T-helper 22 cell (primary cell): ENCODE measurements around the gene GNG4.

Experiments
- DNase-seq: peaks from one replicate; pipeline ENCODE4 v3.0.0-alpha.2; 2020; ENCODE audit warnings: low read depth

Gene GNG4

DNA sequence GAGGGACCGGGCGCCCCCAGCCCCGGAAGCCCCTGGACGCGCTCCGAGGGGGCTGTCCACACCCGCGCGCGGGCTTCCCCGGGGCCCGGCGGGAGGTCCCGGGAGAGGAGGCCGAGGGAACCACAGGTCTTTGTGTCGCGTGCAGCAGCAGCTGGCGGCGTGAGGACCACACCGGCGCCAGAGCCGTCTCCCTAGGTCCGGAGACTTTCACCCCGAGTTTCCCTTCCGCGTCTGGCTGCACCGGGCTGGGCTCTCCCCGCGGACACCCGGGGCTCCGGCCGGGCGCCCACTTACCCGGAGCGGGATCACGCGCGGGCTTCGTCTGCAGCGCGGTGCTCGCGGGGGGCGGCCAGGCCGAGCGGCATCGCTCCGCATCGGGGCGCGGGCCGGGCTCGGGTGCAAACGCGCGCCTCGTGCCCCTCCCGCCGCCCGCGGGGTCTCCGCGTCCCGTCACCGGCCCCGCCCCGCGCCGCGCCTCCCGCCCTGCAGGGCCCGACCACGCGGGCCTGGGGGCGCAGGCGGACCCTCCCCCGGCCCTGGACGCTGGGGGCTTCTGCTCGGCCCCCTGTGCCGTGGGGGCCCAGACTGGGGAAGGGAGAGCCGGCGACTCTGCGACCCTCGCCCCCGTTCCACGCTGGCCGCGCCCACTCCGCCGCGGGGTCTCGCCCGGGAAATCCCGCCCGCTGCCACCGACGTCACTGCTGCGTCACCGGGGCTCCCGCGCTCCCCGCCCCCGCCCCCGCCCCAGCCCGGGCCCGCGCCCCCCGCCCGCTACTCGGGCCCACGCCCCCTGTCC is at the start of gene GNG4:
TSS of gene GNG4 (minus strand) at position 417 of the 796 bp plus-strand sequence. CDS start 65,946 bp downstream, outside the sequence.
- no peak for DNase-seq

GRCh38 chr1:235697508-235697907 is 47.9 kb upstream of the GNG4 start:
- DNase-seq, result no peak

DNA sequence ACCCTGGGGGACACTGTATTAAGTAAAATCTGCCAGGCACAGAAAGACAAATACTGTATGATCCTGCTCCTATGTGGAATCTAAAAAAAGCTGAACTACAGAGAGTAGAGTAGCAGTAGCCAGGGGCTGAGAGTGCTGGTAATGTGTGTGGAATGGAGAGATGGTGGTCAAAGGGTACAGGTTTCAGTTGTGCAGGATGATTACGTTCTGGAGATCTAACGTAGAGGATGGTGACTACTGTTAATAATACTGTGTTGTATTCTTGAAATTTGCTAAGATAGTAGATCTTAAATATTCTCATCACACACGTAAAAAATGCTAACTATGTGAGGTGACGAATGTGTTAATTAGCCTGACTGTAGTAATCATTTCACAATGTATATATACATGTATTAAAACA is 39.8 kb upstream of the GNG4 start:
- no peak for DNase-seq

DNA sequence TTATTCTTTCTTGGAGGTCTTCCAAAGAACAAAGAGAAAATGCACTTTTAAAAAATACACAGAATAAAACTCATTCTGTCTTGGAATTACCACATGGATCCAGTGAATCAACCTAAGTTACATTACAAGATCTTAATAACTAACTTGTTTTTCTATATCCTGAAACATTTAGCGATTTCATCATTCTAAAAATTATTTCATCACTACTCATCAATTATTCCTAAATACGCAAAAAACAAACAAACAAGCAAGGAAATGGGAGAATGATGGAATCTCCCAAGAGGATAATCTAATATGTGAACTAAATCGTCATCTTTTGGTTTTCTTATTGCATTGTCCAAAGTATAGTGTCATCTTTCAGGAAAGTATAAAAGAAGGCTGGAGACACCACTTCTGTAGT is 38.5 kb upstream of the GNG4 start:
- no peak for DNase-seq

GRCh38 chr1:235683653-235684052 is 34.1 kb upstream of the GNG4 start:
- DNase-seq, result no peak

DNA sequence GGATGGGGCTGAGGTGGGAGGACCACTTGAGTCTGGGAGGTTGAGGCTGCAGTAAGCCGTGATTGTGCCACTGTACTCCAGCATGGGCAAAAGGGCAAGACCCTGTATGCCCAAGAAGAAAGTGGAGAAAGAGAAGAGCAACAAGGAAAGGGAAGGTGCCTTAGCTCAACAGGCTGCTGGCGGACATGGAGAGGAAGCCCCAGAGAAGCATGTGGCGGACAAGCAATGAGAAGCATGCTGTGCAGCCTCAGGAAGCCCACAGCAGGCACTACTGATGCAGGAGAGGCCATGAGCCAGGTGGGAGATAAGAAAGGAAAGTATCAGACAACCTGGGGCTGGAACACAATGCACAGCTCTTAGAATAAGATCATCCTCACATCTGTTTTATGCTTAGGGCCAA is 32.6 kb upstream of the GNG4 start:
- DNase-seq, result no peak

- DNase-seq, result no peak
These were observed 30.1 kb upstream of the GNG4 start for GRCh38 chr1:235679644-235680043.

GRCh38 chr1:235679005-235679404 is 29.4 kb upstream of the GNG4 start:
- DNase-seq, result no peak

GRCh38 chr1:235675152-235675890 is 25.7 kb upstream of the GNG4 start:
- DNase-seq, result no peak

GRCh38 chr1:235673981-235674380 is 24.4 kb upstream of the GNG4 start:
- no peak for DNase-seq

- no peak for DNase-seq
These were observed 22.4 kb upstream of the GNG4 start for GRCh38 chr1:235671992-235672391.

DNA sequence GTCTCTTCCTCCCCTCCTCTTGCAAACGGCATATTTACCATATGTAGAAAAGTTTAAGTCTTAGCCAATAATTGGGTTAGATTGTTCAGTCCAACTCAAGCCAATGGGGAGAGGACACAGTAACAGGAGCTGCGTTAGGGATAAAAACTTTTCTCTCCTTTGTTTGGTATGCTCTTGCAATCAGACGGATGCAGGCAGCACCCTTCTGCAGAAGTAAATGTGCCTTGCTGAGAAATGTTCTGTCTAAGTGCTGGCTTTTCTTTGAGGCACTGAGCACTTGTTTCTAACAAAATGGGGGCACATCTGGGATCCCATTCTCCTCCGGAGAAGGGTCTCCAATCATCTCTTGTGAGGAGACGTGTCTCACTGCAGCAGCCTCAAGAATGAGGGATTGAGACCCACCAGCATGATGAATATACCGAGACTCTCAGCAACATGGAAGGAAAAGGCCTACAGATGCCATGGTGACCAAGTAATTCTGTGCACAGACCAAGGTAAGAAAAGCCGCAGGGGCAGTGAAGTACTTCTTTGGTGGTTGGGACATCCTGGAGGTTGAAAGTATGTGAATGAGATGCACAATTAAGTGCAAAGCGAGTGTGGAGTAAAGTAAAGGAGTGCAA is 20.7 kb upstream of the GNG4 start:
- no peak for DNase-seq

DNA sequence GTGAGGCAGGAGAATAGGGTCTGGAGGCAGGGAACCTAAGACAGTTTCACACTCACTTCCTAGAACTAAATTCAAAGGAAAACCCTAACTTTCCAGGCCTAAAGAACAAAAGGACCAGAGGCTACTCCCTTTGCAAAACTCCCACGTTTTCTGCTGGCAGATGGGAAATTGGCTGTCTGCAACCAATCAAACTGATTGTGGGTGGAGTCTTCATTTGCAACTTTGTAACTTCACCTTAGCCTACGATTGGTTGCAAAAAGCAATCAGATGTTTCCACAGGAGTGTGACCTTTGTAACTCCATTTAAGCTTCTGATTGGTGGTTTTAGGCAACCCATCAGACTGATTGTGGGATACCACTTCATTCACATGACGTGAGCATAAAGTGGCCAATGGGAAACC is 19.7 kb upstream of the GNG4 start:
- DNase-seq, result no peak

DNA sequence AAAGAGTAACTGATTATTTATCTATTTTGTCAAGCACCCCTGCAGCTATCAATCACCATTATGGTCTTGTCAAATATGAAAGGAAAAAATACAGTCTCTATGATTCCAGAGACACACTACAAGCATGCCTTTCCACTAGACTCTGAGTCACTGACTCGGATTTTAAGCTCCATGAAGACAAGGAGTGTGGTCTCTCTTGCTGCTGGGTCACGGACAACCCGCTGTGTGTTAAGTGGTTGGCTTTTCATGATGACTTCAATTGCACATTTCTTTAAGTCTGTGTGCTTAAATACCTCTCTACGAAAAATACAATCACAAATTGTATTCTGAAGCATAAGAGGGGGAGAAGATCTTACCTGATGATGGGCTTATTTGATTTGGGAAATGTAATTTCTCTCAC is 14.0 kb upstream of the GNG4 start:
- no peak for DNase-seq

DNA sequence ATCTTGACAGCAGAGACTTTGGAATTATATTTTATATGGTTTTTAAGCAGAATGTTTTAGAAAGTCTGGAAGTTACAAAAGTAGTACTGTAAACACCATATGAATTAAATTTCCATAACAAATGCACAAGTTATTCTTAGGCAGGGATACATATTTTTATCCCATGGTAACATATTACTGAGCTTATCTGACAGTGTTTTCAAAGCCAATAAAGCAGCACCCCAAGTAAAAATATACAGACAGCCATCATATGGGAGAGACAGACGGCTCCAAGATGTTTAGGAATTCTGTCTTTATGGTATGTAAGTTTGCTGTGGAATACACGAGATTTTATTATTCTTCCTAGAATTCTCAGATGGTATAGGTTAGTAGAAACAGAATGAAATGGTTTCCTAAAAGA is 12.0 kb upstream of the GNG4 start:
- DNase-seq, result no peak

DNA sequence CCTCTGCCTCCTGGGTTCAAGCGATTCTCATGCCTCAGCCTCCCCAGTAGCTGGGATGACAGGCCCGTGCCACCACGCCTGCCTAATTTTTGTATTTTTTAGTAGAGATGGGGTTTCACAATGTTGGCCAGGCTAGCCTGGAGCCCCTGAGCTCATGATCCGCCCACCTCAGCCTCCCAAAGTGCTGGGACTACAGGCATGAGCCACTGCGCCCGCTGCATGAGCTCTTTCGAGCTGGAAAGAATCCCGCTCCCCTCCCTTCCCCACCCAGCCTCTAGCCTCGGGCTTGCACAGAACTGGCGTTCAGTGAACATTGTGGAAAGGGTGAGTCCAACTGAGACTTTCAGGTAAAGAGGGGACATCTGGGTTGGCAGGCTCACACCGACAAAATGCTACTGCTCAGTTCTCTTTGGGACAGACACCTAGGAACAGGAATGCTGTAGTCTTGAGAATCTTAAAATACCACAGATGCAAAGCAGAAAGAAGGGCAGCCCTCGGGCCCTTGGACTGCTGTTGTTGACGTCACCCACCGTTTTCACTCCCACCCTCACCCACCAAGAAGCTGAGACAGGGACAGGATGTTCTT is 9.7 kb upstream of the GNG4 start:
- no peak for DNase-seq

GRCh38 chr1:235657747-235658526 is 8.4 kb upstream of the GNG4 start:
- no peak for DNase-seq

DNA sequence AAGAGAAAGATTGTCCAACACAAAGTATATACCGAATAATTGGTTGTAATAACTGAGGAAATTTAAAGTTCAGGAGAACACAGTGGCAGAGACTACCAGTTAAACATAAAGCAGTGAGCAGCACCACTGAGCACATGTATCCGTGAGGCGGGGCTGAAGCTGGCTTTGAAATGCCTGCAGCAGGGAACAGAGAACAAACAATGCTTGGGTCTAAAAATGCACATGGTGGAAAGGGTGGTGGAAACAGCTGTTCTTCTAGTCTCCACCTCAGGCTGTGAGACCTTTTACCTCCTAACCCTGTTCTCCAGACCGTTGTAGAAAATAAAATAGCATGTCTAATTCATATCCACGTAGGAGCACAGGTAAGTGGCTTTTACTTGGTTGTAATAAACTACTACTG is 7.7 kb upstream of the GNG4 start:
- DNase-seq, result no peak

DNA sequence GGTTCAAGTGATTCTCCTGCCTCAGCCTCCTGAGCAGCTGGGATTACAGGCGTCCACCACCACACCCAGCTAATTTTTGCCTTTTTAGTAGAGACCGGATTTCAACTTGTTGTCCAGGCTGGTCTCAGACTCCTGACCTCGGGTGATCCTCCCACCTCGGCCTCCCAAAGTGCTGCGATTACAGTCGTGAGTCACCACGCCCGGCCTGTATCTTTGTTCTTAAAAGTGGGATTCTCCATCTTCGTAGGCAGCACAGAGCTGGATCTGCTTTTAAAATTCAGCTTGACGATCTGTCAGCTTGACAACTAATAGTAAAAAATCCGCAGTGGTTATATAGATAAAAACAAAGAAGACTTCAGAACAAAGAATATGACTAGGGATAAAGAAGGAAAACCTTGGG is 2.8 kb upstream of the GNG4 start:
- DNase-seq, result no peak

GRCh38 chr1:235651170-235651806 is 1.7 kb upstream of the GNG4 start:
- no peak for DNase-seq

- no peak for DNase-seq
These were observed 971 bp upstream of the GNG4 start for GRCh38 chr1:235650341-235651169.
